Brain microvascular endothelial cell (primary cell): ENCODE results near the gene NLRP9.

Experiments
- DNase-seq: peaks from one replicate; pipeline ENCODE4 v3.0.0-alpha.2; 2020
- H3K27ac ChIP-seq: fragments of 250-450 bp; sonication (Bioruptor Pico); 2 replicates; pipeline ENCODE4 v1.5.1; 2020; ENCODE audit warnings: mild to moderate bottlenecking, moderate library complexity
- H3K27me3 ChIP-seq: fragments of 250-450 bp; sonication (Bioruptor Pico); replicated peaks from 2 replicates; pipeline ENCODE4 v1.5.1; 2020; ENCODE audit warnings: mild to moderate bottlenecking
- H3K36me3 ChIP-seq: fragments of 250-450 bp; sonication (Bioruptor Pico); replicated peaks from 2 replicates; pipeline ENCODE4 v1.5.1; 2020; ENCODE audit warnings: mild to moderate bottlenecking
- H3K4me3 ChIP-seq: 2 replicates; pipeline ENCODE4 v1.5.1; 2011; ENCODE audit warnings: low read depth, mild to moderate bottlenecking, control low read depth, low read length, moderate library complexity
- in situ Hi-C: cut with HindIII; loops from 2 replicates; pipeline ENCODE4 v1.10.0; 2017; ENCODE audit warnings: low sequenced_read_pairs, low pct_ligation_motif_present
- TF ChIP-seq, protein P1 (sequence below): IDR thresholded peaks from 2 replicates; pipeline ENCODE4 v1.5.1; 2011; ENCODE audit warnings: low read depth, mild to moderate bottlenecking, moderate library complexity, low read length, control low read depth, inconsistent platforms; ENCODE audit errors: missing control alignments

Gene NLRP9

GRCh38 chr19:55717251-55717650 is 21.0 kb downstream of the NLRP9 start:
- Histone ChIP-seq H3K27me3 (no peaks in the 10 kb centered on the region), H3K27ac (no peak overlapping the region), H3K4me3 (no peak overlapping the region), H3K36me3 (no peaks in the 10 kb centered on the region)
- in situ Hi-C loops: no loop called here
- no peak for DNase-seq
- TF ChIP-seq, protein P1, sequence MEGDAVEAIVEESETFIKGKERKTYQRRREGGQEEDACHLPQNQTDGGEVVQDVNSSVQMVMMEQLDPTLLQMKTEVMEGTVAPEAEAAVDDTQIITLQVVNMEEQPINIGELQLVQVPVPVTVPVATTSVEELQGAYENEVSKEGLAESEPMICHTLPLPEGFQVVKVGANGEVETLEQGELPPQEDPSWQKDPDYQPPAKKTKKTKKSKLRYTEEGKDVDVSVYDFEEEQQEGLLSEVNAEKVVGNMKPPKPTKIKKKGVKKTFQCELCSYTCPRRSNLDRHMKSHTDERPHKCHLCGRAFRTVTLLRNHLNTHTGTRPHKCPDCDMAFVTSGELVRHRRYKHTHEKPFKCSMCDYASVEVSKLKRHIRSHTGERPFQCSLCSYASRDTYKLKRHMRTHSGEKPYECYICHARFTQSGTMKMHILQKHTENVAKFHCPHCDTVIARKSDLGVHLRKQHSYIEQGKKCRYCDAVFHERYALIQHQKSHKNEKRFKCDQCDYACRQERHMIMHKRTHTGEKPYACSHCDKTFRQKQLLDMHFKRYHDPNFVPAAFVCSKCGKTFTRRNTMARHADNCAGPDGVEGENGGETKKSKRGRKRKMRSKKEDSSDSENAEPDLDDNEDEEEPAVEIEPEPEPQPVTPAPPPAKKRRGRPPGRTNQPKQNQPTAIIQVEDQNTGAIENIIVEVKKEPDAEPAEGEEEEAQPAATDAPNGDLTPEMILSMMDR: no peak

- no peaks in the 10 kb centered on the region for H3K27me3 ChIP-seq
- H3K4me3 ChIP-seq: no peak overlapping the region
- TF ChIP-seq, protein P1: no peak
- DNase-seq: no peak
- no peak overlapping the region for H3K27ac ChIP-seq
- in situ Hi-C loops: no loop called here
- no peaks in the 10 kb centered on the region for H3K36me3 ChIP-seq
Observed at GRCh38 chr19:55716531-55716930, 21.7 kb downstream of the NLRP9 start.

DNA sequence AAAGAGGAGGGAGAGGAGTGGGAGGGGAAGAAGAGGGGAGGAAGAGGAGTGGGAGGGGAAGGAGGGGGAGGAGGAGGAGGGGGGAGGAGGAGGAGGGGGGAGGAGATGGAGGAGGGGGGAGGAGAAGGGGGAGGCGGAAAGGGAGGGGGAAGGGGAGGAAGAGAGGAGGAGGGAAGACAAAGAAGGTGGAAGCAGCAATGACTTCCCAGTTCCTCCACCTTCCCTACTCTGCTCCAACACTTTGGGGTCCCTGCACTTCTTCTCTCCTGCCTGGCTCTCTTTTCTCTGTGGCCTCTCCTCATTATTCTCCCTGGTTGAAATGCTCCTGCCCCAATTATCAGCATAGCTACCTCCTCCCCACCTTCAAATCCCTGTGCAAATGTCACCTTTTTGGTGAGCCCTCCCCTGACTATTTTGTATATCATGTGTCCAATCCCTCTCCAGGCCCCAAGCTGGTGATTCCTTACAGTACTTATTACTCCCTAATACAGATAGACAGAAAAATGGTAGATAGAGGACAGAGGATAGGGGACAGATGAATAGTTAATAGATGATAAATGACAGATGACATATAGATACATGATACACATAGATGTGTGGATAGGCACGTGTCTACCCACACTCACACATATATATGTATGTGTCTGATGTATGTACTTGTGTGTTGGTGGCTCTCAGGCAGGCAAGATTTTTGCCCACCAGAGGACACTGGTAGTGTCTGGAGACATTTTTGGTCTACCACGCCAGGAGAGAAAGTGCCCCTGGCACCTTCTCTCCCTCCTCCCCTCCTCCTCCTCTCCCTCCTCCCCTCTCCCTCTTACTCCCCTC is 25.2 kb downstream of the NLRP9 start:
- Histone ChIP-seq H3K36me3 (no peaks in the 10 kb centered on the region), H3K4me3 (no peak overlapping the region), H3K27me3 (no peaks in the 10 kb centered on the region), H3K27ac (no peak overlapping the region)
- no peak for DNase-seq
- TF ChIP-seq, protein P1: no peak
- in situ Hi-C loops: no loop called here

DNA sequence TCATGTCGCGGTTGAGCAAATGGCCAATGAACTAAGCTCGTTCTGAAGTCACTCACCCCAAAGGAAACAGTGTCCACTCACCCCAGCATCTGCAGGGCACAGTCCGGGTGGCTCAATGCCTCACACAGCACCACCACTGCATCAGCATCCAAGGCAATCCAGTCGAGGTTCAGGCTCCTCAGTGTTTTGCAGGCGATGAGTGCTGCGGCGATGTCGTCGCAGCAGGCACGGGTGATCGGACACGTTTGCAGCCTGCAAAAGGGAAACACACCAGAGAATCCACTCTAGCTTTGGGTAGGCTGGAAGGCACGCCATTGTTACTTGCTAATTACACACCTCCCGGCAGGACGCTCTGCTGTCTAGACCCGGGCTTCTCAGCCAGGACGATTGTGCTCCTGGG is 26.5 kb downstream of the NLRP9 start:
- Histone ChIP-seq H3K27me3 (no peaks in the 10 kb centered on the region), H3K27ac (no peak overlapping the region), H3K4me3 (no peak overlapping the region), H3K36me3 (no peaks in the 10 kb centered on the region)
- TF ChIP-seq, protein P1: no peak
- no peak for DNase-seq
- in situ Hi-C loops: no loop called here

GRCh38 chr19:55705972-55706371 is 32.2 kb downstream of the NLRP9 start:
- Histone ChIP-seq H3K36me3 (peaks cover 4% of the 10 kb centered on the region), H3K27me3 (no peaks in the 10 kb centered on the region), H3K4me3 (no peak overlapping the region), H3K27ac (no peak overlapping the region)
- DNase-seq: no peak
- in situ Hi-C loops: no loop called here
- TF ChIP-seq, protein P1: no peak
